Activated naive CD8-positive, alpha-beta T cell treated with anti-CD3 and anti-CD28 coated beads, Interleukin-2, amount 10 ng/mL, durations not matched to agents 7 days and 5 days (primary cell): ENCODE data around the gene AQP12A. TPM values are rescaled to one million over a fixed set of nuclear protein-coding genes. Genes with fewer than 3 reads are reported as not detected.

Experiments
- ATAC-seq: fragments of 150-1000 bp; cut with Tn5 transposase; one replicate; pipeline ENCODE4 v1.10.0; 2021; ENCODE audit warnings: low read depth, moderate library complexity
- POLR2A ChIA-PET: fragments of 350-600 bp; sonication (Branson Sonifier 250); formaldehyde crosslinking; loops from one replicate; lab custom pipeline; 2021; ENCODE audit warnings: antibody characterized with exemption; lab: Charles Lee
- DNase-seq: peaks from one replicate; pipeline ENCODE4 v3.0.0; 2021
- H3K27ac Mint-ChIP-seq: one replicate; pipeline ENCODE4 v1.8.0; 2022; ENCODE audit warnings: mild to moderate bottlenecking, mixed read lengths
- H3K27me3 Mint-ChIP-seq: one replicate; pipeline ENCODE4 v1.8.0; 2022; ENCODE audit warnings: mild to moderate bottlenecking, moderate library complexity, mixed read lengths
- H3K36me3 Mint-ChIP-seq: one replicate; pipeline ENCODE4 v1.8.0; 2021; ENCODE audit warnings: mild to moderate bottlenecking, mixed read lengths
- H3K4me1 Mint-ChIP-seq: one replicate; pipeline ENCODE4 v1.8.0; 2021; ENCODE audit warnings: mixed read lengths
- H3K4me3 Mint-ChIP-seq: one replicate; pipeline ENCODE4 v1.8.0; 2022; ENCODE audit warnings: mild to moderate bottlenecking, moderate library complexity, mixed read lengths
- H3K9me3 Mint-ChIP-seq: one replicate; pipeline ENCODE4 v1.8.0; 2021; ENCODE audit warnings: mixed read lengths
- total RNA-seq, 2 experiments: library from RNA; stranded (reverse); gene quantifications; one replicate each; pipeline ENCODE4 v1.2.3, GENCODE V29; 2021

Gene AQP12A
- total RNA-seq, 2 experiments from 2014 or later = not detected

- H3K9me3 Mint-ChIP-seq = no peaks in the 10 kb centered on the region
- POLR2A ChIA-PET = interaction anchor here (0.6 kb wide), 1 partner anchor 16 kb away, joined by 4 read pairs; no protein-coding TSS in a partner anchor
- H3K4me1 Mint-ChIP-seq = no peaks in the 10 kb centered on the region
- no peaks in the 10 kb centered on the region for H3K27me3 Mint-ChIP-seq
- no peak for DNase-seq
- no peaks in the 10 kb centered on the region for H3K36me3 Mint-ChIP-seq
- no peak overlapping the region for H3K4me3 Mint-ChIP-seq
- ATAC-seq = no peak
- H3K27ac Mint-ChIP-seq = no peak overlapping the region
Measured at GRCh38 chr2:240721596-240722180, 30.0 kb downstream of the AQP12A start.

- DNase-seq = no peak
- no peak for ATAC-seq
- no peak overlapping the region for H3K27ac Mint-ChIP-seq
- H3K4me3 Mint-ChIP-seq = no peak overlapping the region
- no peaks in the 10 kb centered on the region for H3K36me3 Mint-ChIP-seq
- H3K9me3 Mint-ChIP-seq = no peaks in the 10 kb centered on the region
- H3K4me1 Mint-ChIP-seq = no peaks in the 10 kb centered on the region
- POLR2A ChIA-PET = no interaction called here
- no peaks in the 10 kb centered on the region for H3K27me3 Mint-ChIP-seq
Measured at GRCh38 chr2:240722376-240722775, 30.7 kb downstream of the AQP12A start.

GRCh38 chr2:240722796-240723735 is 31.4 kb downstream of the AQP12A start:
- no peak overlapping the region for H3K4me3 Mint-ChIP-seq
- DNase-seq (no peak), ATAC-seq (no peak)
- H3K27me3 Mint-ChIP-seq = no peaks in the 10 kb centered on the region
- no peaks in the 10 kb centered on the region for H3K4me1 Mint-ChIP-seq
- no peaks in the 10 kb centered on the region for H3K36me3 Mint-ChIP-seq
- H3K27ac Mint-ChIP-seq = no peak overlapping the region
- POLR2A ChIA-PET = no interaction called here
- H3K9me3 Mint-ChIP-seq = no peaks in the 10 kb centered on the region

- H3K4me3 Mint-ChIP-seq = no peak overlapping the region
- no peak overlapping the region for H3K27ac Mint-ChIP-seq
- POLR2A ChIA-PET = no interaction called here
Measured at GRCh38 chr2:240723851-240724250, 32.2 kb downstream of the AQP12A start.

GRCh38 chr2:240724431-240724830 is 32.8 kb downstream of the AQP12A start:
- no peak for ATAC-seq
- DNase-seq = no peak
- Mint-ChIP-seq H3K27ac (no peak overlapping the region), H3K4me1 (no peaks in the 10 kb centered on the region), H3K9me3 (no peaks in the 10 kb centered on the region), H3K27me3 (no peaks in the 10 kb centered on the region), H3K4me3 (no peak overlapping the region), H3K36me3 (no peaks in the 10 kb centered on the region)
- POLR2A ChIA-PET = no interaction called here

More at GRCh38 chr2:240723851-240724250, 32.2 kb downstream of the AQP12A start:
- Mint-ChIP-seq H3K9me3 (no peaks in the 10 kb centered on the region), H3K27me3 (no peaks in the 10 kb centered on the region), H3K36me3 (no peaks in the 10 kb centered on the region), H3K4me1 (no peaks in the 10 kb centered on the region)
- DNase-seq (no peak), ATAC-seq (no peak)

- H3K9me3 Mint-ChIP-seq = no peaks in the 10 kb centered on the region
- POLR2A ChIA-PET = no interaction called here
- H3K4me1 Mint-ChIP-seq = no peaks in the 10 kb centered on the region
- no peak overlapping the region for H3K4me3 Mint-ChIP-seq
- DNase-seq (no peak), ATAC-seq (no peak)
- no peaks in the 10 kb centered on the region for H3K27me3 Mint-ChIP-seq
- H3K27ac Mint-ChIP-seq = no peak overlapping the region
- no peaks in the 10 kb centered on the region for H3K36me3 Mint-ChIP-seq
Measured at GRCh38 chr2:240725266-240725665, 33.6 kb downstream of the AQP12A start.

GRCh38 chr2:240725671-240726070 is 34.0 kb downstream of the AQP12A start:
- DNase-seq = no peak
- Mint-ChIP-seq H3K27ac (no peak overlapping the region), H3K9me3 (no peaks in the 10 kb centered on the region), H3K4me3 (no peak overlapping the region), H3K27me3 (no peaks in the 10 kb centered on the region), H3K4me1 (no peaks in the 10 kb centered on the region), H3K36me3 (no peaks in the 10 kb centered on the region)
- ATAC-seq = no peak
- POLR2A ChIA-PET = interaction anchor here (0.7 kb wide), 1 partner anchor 20 kb away, joined by 3 read pairs; no protein-coding TSS in a partner anchor

- Mint-ChIP-seq H3K36me3 (no peaks in the 10 kb centered on the region), H3K27me3 (peaks cover 2% of the 10 kb centered on the region), H3K9me3 (no peaks in the 10 kb centered on the region), H3K4me3 (no peak overlapping the region), H3K27ac (no peak overlapping the region), H3K4me1 (no peaks in the 10 kb centered on the region)
- DNase-seq = no peak
- ATAC-seq = no peak
- POLR2A ChIA-PET = no interaction called here
Measured at GRCh38 chr2:240726876-240727275, 35.2 kb downstream of the AQP12A start.

- peaks cover 2% of the 10 kb centered on the region for H3K27me3 Mint-ChIP-seq
- H3K36me3 Mint-ChIP-seq = no peaks in the 10 kb centered on the region
- no peak overlapping the region for H3K27ac Mint-ChIP-seq
- POLR2A ChIA-PET = no interaction called here
- H3K4me3 Mint-ChIP-seq = no peak overlapping the region
- ATAC-seq = no peak
- H3K9me3 Mint-ChIP-seq = no peaks in the 10 kb centered on the region
- no peak for DNase-seq
- H3K4me1 Mint-ChIP-seq = no peaks in the 10 kb centered on the region
Measured at GRCh38 chr2:240727439-240727838, 35.8 kb downstream of the AQP12A start.

GRCh38 chr2:240727913-240728312 is 36.2 kb downstream of the AQP12A start:
- Mint-ChIP-seq H3K27me3 (peaks cover 2% of the 10 kb centered on the region), H3K27ac (no peak overlapping the region), H3K9me3 (no peaks in the 10 kb centered on the region), H3K4me1 (no peaks in the 10 kb centered on the region), H3K36me3 (no peaks in the 10 kb centered on the region), H3K4me3 (no peak overlapping the region)
- ATAC-seq (no peak), DNase-seq (no peak)
- POLR2A ChIA-PET = no interaction called here

GRCh38 chr2:240728361-240728760 is 36.7 kb downstream of the AQP12A start:
- H3K36me3 Mint-ChIP-seq = no peaks in the 10 kb centered on the region
- H3K27me3 Mint-ChIP-seq = peaks cover 2% of the 10 kb centered on the region
- no peak overlapping the region for H3K4me3 Mint-ChIP-seq
- ATAC-seq (no peak), DNase-seq (no peak)
- POLR2A ChIA-PET = no interaction called here
- no peaks in the 10 kb centered on the region for H3K9me3 Mint-ChIP-seq
- no peaks in the 10 kb centered on the region for H3K4me1 Mint-ChIP-seq
- H3K27ac Mint-ChIP-seq = no peak overlapping the region

GRCh38 chr2:240728827-240729226 is 37.2 kb downstream of the AQP12A start:
- H3K4me1 Mint-ChIP-seq = no peaks in the 10 kb centered on the region
- H3K27ac Mint-ChIP-seq = no peak overlapping the region
- DNase-seq (no peak), ATAC-seq (no peak)
- peaks cover 2% of the 10 kb centered on the region for H3K27me3 Mint-ChIP-seq
- no peaks in the 10 kb centered on the region for H3K9me3 Mint-ChIP-seq
- no peaks in the 10 kb centered on the region for H3K36me3 Mint-ChIP-seq
- POLR2A ChIA-PET = no interaction called here
- H3K4me3 Mint-ChIP-seq = no peak overlapping the region

GRCh38 chr2:240730501-240731177 is 39.0 kb downstream of the AQP12A start:
- no peak for DNase-seq
- Mint-ChIP-seq H3K4me3 (no peak overlapping the region), H3K27ac (no peak overlapping the region), H3K4me1 (no peaks in the 10 kb centered on the region), H3K36me3 (no peaks in the 10 kb centered on the region), H3K9me3 (no peaks in the 10 kb centered on the region), H3K27me3 (peaks cover 2% of the 10 kb centered on the region)
- POLR2A ChIA-PET = no interaction called here
- no peak for ATAC-seq
